ENCODE data around the gene PTGR3.

DNA sequence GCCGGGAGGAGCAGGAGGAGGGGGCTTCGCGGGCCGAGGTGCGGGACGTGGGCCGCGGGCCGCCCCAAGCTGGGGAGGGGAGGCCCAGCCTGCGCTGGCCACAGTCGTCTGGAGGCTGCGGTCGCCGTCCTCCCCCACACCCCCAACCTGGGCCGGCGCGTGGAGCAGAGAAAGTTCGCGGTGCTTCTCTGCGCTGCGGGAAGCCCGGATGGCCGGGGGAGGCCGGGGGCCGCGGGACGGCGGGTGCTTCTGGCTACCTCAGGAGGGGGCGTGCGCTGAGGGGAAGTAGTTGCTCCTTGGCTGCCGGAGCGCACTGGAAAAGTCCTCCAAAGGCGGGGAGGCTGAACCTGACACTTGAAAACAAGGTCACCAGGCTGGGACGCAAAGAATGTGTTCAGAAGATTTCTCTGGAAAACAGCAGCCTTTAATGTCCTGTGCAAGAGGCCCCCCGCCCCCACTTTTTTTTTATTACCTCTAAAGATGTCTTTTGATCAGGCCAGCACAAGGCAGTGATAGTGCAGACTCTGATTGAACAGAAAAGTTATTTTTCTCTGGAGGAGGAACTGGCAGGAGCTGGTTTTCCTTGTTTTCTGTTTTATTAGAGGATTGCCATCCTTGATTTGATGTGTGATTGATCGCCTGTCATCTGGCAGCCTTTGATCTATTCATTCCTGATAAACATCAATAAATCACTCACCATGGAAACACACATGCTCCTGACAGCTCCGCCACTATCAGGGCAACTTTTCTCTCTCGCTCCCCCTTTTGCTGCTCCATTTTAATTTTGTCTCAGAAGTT lies 3.2 kb upstream of the PTGR3 start:
- TF ChIP-seq CTCF (conservative IDR thresholded peaks at IDR 0.05; ENCODE audit: low read depth, low read length) (no peak), EZH2 (IDR thresholded peaks at IDR 0.05; ENCODE audit: borderline replicate concordance, low read depth, low read length, poor library complexity, severe bottlenecking) (no peak)

Data from A673 (cell line).